ENCODE data around the gene ACOT8. TPM values are rescaled to one million over a fixed set of nuclear protein-coding genes. Genes with fewer than 3 reads are reported as not detected.

Gene ACOT8
- total and polyA plus RNA-seq, 12 donors: 21.3 to 46.6 (median 28.1) TPM

DNA sequence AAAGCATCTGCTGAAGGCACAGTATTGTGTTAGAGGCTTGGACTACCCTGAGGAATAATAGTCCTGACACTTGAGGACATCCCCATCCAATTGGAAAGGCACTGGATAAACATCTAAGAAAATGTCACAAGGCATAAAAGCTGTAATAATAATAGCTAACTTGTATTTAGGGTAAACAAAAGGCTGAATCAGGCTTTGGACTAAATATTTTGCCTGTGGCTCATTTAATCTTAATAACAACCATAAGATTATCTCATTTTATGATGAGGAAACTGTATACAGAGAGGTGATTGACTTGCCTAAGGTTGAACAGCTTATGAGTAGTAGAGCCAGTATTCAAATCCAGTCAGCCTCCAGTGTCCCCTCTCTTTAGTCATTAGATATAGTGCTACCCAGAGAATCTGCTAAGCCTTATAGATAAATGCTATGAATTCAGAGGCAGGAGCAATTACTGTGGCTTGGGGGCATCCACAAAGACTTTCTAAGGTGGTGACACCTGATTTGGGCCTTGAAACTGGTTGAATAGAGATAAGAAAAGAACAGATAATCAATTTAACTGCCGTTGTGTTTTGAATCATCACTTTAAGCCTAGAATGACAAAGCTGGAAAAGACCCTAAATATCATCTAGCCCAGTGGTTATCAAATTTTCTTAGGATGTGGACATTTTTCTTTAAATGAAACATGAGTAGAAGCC is 16.4 kb upstream of the ACOT8 start:
- ATAC-seq: no peak
- Histone ChIP-seq H3K9me3 (no peaks in the 10 kb centered on the region), H3K4me1 (no peaks in the 10 kb centered on the region), H3K4me3 (no peak overlapping the region), H3K27me3 (no peaks in the 10 kb centered on the region), H3K36me3 (peaks cover 0 to 35% (median 14%) of the 10 kb centered on the region in 9 donors), H3K27ac (no peak overlapping the region)
- intact Hi-C loops (cut with DNase I): no loop called here
- TF ChIP-seq, protein P1, sequence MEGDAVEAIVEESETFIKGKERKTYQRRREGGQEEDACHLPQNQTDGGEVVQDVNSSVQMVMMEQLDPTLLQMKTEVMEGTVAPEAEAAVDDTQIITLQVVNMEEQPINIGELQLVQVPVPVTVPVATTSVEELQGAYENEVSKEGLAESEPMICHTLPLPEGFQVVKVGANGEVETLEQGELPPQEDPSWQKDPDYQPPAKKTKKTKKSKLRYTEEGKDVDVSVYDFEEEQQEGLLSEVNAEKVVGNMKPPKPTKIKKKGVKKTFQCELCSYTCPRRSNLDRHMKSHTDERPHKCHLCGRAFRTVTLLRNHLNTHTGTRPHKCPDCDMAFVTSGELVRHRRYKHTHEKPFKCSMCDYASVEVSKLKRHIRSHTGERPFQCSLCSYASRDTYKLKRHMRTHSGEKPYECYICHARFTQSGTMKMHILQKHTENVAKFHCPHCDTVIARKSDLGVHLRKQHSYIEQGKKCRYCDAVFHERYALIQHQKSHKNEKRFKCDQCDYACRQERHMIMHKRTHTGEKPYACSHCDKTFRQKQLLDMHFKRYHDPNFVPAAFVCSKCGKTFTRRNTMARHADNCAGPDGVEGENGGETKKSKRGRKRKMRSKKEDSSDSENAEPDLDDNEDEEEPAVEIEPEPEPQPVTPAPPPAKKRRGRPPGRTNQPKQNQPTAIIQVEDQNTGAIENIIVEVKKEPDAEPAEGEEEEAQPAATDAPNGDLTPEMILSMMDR (IDR thresholded peaks at IDR 0.05): no peak
- DNase-seq: no peak
- 45 to 48% methylated on average over 1 of the region's 1 CpG for WGBS, 2 donors

DNA sequence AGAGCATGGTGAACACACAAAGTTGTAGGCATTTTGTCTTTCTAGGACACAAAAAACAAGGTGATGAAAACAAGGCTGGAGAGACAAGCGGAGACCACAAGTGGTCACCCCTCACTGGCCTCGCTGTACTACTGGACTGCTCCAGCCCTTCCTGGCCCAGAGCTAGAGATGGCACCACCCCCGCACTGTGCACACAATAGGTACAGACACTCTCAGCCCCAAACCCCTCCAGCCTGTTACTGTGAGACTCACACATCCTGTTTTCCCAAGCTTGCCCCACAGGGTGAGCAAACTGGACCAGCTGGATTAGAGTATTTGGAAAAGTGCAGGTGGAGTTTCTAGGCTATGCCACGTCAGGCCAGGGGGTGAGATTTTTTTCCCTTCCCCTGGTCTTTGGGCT is 15.4 kb upstream of the ACOT8 start:
- no peak for DNase-seq
- intact Hi-C loops (cut with DNase I): no loop called here
- TF ChIP-seq, protein P1 (IDR thresholded peaks at IDR 0.05): no peak
- no peak overlapping the region for H3K4me3 ChIP-seq
- peaks cover 0 to 26% (median 9%) of the 10 kb centered on the region in 9 donors for H3K36me3 ChIP-seq
- no peak overlapping the region for H3K27ac ChIP-seq
- 92 to 93% methylated on average over 4 of the region's 4 CpGs for WGBS, 2 donors
- ATAC-seq: no peak
- no peaks in the 10 kb centered on the region for H3K27me3 ChIP-seq
- no peaks in the 10 kb centered on the region for H3K4me1 ChIP-seq
- H3K9me3 ChIP-seq: no peaks in the 10 kb centered on the region

DNA sequence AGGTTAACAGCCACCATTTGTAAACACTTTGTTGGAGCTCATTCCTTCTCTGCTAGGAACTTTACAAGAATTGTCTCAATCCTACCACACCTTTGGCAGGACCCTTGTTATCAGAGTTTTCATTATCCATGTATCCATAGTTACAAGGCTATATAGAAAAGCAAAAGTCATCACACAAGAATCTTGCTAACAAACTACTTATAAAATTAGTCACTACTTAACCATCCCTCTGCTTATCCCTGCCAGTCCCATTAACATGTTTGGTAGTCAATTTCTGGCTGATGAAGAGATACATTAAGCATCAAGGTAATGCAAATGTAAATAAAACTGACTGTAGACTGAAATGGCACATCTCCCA is 10.6 kb upstream of the ACOT8 start:
- intact Hi-C loops (cut with DNase I): no loop called here
- ATAC-seq: no peak
- no peaks in the 10 kb centered on the region for H3K9me3 ChIP-seq
- TF ChIP-seq, protein P1 (IDR thresholded peaks at IDR 0.05): no peak
- H3K4me1 ChIP-seq: no peaks in the 10 kb centered on the region
- DNase-seq: no peak
- no peak overlapping the region for H3K4me3 ChIP-seq
- H3K27me3 ChIP-seq: no peaks in the 10 kb centered on the region
- H3K27ac ChIP-seq: no peak overlapping the region
- peaks cover 0 to 8% (median 0%) of the 10 kb centered on the region in 9 donors for H3K36me3 ChIP-seq

DNA sequence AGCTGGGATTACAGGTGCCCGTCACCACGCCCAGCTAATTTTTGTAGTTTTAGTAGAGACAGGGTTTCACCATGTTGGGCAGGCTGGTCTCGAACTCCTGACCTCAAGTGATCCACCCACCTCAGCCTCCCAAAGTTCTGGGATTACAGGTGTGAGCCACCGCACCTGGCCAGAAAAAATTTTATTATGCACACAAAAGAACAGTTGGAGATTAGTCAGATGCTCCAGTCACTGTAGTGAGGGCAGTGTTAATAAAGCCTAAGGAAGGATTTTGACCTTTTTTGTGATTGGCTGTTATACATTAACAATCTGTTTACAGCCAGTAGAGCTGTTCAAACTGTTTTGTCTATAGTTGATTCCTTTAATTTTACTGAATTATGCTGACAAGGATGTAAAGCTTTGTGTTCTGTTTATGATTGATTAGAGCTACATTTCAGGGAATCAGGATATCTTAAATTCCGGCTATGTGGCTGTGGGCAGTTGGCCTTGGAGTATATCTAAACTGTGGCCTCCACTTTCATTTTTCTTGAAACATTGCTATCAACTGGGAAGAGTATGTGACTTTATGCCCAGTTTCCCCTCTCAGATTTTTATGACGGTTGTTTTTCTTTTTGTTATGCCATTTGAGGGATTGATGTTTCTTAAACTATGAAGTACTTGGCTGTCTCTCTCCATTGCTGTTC is 10.1 kb upstream of the ACOT8 start:
- TF ChIP-seq, protein P1 (IDR thresholded peaks at IDR 0.05): no peak
- H3K27ac ChIP-seq: no peak overlapping the region
- H3K4me1 ChIP-seq: no peaks in the 10 kb centered on the region
- no peaks in the 10 kb centered on the region for H3K9me3 ChIP-seq
- ATAC-seq (no peak), DNase-seq (no peak)
- H3K27me3 ChIP-seq: no peaks in the 10 kb centered on the region
- intact Hi-C loops (cut with DNase I): no loop called here
- peaks cover 0 to 3% (median 0%) of the 10 kb centered on the region in 9 donors for H3K36me3 ChIP-seq
- H3K4me3 ChIP-seq: no peak overlapping the region
- WGBS, 2 donors: 92 to 96% methylated on average over 6 of the region's 6 CpGs

Data from heart right ventricle (tissue), 16 donors.